ENCODE results near the gene PPIH. TPM values are rescaled to one million over a fixed set of nuclear protein-coding genes. Genes with fewer than 3 reads are reported as not detected.
"Not testable (repeated sequence)": the region's sequence is repeated elsewhere in the genome, so short reads cannot be mapped to it uniquely, and the experiment has no call there.

The PPIH gene
- total RNA-seq, 3 donors from 2014 or later (not counting 1 experiment from before 2014, with no cell fraction given) = 41.2 to 50.3 (median 43.1) TPM

DNA sequence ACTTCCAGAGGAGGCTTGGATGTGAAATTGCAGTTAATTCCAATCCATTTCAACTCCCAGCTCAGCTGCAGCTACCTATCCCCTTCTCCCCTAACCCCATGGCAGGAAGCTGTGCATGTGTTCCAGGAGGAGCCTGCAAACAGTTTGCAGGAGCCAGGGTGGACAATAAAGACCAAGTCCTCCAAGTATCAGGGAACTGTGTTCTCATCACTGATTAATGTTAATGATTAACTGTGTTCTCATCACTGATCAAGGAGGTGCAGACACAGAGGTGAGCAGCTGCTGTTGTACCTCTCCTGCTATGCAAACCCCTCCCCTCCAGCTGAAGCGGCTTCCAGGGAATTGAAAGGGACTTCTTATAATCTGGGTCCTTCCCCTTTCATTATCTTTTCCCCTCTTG lies 62.6 kb downstream of the PPIH start:
- DNase-seq (no peak), ATAC-seq (no peak)
- Histone ChIP-seq H3K9me3 (ENCODE audit: control insufficient read depth, insufficient read depth, low read length) (no peaks in the 10 kb centered on the region), H3K27ac (ENCODE audit: low read length) (no peak overlapping the region), H3K4me3 (ENCODE audit: low read length) (no peak overlapping the region), H3K27me3 (ENCODE audit: control insufficient read depth, insufficient read depth, low read length) (no peaks in the 10 kb centered on the region), H3K36me3 (ENCODE audit: control insufficient read depth, insufficient read depth, low read length) (no peaks in the 10 kb centered on the region), H3K4me1 (ENCODE audit: control insufficient read depth, insufficient read depth, low read length) (no peaks in the 10 kb centered on the region)
- 89% methylated on average over 1 of the region's 1 CpG for WGBS (ENCODE audit: insufficient coverage)
- Mint-ChIP-seq H3K9me3 (no peaks in the 10 kb centered on the region), H3K4me1 (no peaks in the 10 kb centered on the region), H3K27me3 (ENCODE audit: low read depth in 2 of 2) (no peaks in the 10 kb centered on the region), H3K4me3 (no peak overlapping the region), H3K36me3 (no peaks in the 10 kb centered on the region), H3K27ac (no peak overlapping the region)
- intact Hi-C loops (cut with micrococcal nuclease) = no loop called here
- TF ChIP-seq, protein P1, sequence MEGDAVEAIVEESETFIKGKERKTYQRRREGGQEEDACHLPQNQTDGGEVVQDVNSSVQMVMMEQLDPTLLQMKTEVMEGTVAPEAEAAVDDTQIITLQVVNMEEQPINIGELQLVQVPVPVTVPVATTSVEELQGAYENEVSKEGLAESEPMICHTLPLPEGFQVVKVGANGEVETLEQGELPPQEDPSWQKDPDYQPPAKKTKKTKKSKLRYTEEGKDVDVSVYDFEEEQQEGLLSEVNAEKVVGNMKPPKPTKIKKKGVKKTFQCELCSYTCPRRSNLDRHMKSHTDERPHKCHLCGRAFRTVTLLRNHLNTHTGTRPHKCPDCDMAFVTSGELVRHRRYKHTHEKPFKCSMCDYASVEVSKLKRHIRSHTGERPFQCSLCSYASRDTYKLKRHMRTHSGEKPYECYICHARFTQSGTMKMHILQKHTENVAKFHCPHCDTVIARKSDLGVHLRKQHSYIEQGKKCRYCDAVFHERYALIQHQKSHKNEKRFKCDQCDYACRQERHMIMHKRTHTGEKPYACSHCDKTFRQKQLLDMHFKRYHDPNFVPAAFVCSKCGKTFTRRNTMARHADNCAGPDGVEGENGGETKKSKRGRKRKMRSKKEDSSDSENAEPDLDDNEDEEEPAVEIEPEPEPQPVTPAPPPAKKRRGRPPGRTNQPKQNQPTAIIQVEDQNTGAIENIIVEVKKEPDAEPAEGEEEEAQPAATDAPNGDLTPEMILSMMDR (IDR thresholded peaks at IDR 0.05) = no peak

DNA sequence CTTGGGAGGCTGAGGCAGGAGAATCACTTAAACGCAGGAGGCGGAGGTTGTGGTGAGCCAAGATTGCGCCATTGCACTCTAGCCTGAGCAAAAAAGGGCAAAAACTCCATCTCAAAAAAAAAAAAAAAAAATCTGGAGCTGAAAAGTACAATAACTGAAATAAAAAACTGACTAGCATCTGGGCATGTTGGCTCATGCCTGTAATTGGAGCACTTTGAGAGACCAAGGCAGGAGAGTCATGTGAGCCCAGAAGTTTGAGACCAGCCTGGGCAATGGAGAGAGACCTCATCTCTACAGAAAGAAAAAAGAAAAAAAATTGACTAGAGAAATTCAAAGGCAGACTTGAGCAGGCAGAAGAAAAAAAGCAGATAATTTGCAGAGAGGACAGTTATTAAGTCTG lies 63.7 kb downstream of the PPIH start:
- Histone ChIP-seq H3K27ac (ENCODE audit: low read length) (no peak overlapping the region), H3K4me3 (ENCODE audit: low read length) (no peak overlapping the region), H3K4me1 (ENCODE audit: control insufficient read depth, insufficient read depth, low read length) (no peaks in the 10 kb centered on the region), H3K36me3 (ENCODE audit: control insufficient read depth, insufficient read depth, low read length) (no peaks in the 10 kb centered on the region), H3K27me3 (ENCODE audit: control insufficient read depth, insufficient read depth, low read length) (no peaks in the 10 kb centered on the region), H3K9me3 (ENCODE audit: control insufficient read depth, insufficient read depth, low read length) (no peaks in the 10 kb centered on the region)
- 95% methylated on average over 3 of the region's 3 CpGs for WGBS (ENCODE audit: insufficient coverage)
- H3K27ac Mint-ChIP-seq = no peak overlapping the region
- TF ChIP-seq, protein P1 (IDR thresholded peaks at IDR 0.05) = no peak
- intact Hi-C loops (cut with micrococcal nuclease) = no loop called here
- no peaks in the 10 kb centered on the region for H3K9me3 Mint-ChIP-seq
- H3K36me3 Mint-ChIP-seq = no peaks in the 10 kb centered on the region
- no peak overlapping the region for H3K4me3 Mint-ChIP-seq
- no peak for DNase-seq
- no peak for ATAC-seq
- H3K27me3 Mint-ChIP-seq (ENCODE audit: low read depth in 2 of 2) = no peaks in the 10 kb centered on the region
- H3K4me1 Mint-ChIP-seq = no peaks in the 10 kb centered on the region

DNA sequence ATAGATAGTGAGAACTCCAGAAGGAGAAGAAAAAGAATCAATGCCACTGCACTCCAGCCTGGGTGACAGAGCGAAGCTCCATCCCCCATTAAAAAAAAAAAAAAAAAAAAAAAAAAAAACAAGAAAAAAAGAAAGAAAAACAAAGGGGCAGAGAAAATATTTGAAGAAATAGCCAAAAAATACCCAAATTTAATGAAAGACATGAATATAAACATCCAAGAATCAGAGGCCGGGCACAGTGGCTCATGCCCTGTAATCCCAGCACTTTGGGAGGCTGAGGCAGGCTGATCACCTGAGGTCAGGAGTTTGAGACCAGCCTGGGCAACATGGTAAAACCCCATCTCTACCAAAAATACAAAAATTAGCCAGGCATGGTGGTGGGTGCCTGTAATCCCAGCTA lies 64.2 kb downstream of the PPIH start:
- H3K4me3 ChIP-seq (ENCODE audit: low read length); H3K9me3 ChIP-seq (ENCODE audit: control insufficient read depth, insufficient read depth, low read length); H3K36me3 Mint-ChIP-seq; H3K27ac ChIP-seq (ENCODE audit: low read length); H3K27me3 ChIP-seq (ENCODE audit: control insufficient read depth, insufficient read depth, low read length); intact Hi-C loops (cut with micrococcal nuclease); ATAC-seq; H3K27me3 Mint-ChIP-seq (ENCODE audit: low read depth in 2 of 2); DNase-seq; H3K27ac Mint-ChIP-seq; H3K4me3 Mint-ChIP-seq; H3K4me1 Mint-ChIP-seq; H3K9me3 Mint-ChIP-seq; H3K36me3 ChIP-seq (ENCODE audit: control insufficient read depth, insufficient read depth, low read length); H3K4me1 ChIP-seq (ENCODE audit: control insufficient read depth, insufficient read depth, low read length): not testable (repeated sequence)
- 100% methylated on average over 1 of the region's 2 CpGs for WGBS (ENCODE audit: insufficient coverage)

DNA sequence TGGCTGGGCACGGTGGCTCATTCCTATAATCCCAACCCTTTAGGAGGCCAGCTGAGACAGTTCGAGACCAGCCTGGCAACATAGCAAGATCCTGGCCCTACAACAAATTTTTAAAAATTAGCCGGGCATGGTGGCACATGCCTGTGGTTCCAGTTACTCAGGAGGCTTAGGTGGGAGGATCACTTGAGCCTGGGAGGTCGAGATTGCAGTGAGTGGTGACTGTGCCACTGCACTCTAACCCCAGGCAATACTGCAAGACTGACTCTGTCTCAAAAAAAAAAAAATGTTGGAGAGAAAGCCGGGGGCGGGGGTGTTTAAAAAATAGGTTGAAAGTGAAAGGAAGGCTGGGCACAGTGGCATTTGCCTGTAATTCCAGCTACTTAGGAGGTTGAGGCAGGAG lies 65.3 kb downstream of the PPIH start:
- intact Hi-C loops (cut with micrococcal nuclease) = no loop called here
- no peak overlapping the region for H3K27ac ChIP-seq (ENCODE audit: low read length)
- Mint-ChIP-seq H3K27ac (no peak overlapping the region), H3K9me3 (no peaks in the 10 kb centered on the region), H3K4me1 (no peaks in the 10 kb centered on the region), H3K27me3 (ENCODE audit: low read depth in 2 of 2) (no peaks in the 10 kb centered on the region), H3K36me3 (no peaks in the 10 kb centered on the region), H3K4me3 (no peak overlapping the region)
- H3K27me3 ChIP-seq (ENCODE audit: control insufficient read depth, insufficient read depth, low read length) = no peaks in the 10 kb centered on the region
- no peaks in the 10 kb centered on the region for H3K4me1 ChIP-seq (ENCODE audit: control insufficient read depth, insufficient read depth, low read length)
- no peak overlapping the region for H3K4me3 ChIP-seq (ENCODE audit: low read length)
- no peak for DNase-seq
- no peaks in the 10 kb centered on the region for H3K36me3 ChIP-seq (ENCODE audit: control insufficient read depth, insufficient read depth, low read length)
- ATAC-seq = no peak
- TF ChIP-seq, protein P1 (IDR thresholded peaks at IDR 0.05) = no peak
- H3K9me3 ChIP-seq (ENCODE audit: control insufficient read depth, insufficient read depth, low read length) = no peaks in the 10 kb centered on the region
- WGBS (ENCODE audit: insufficient coverage) = 85% methylated on average over 6 of the region's 6 CpGs

DNA sequence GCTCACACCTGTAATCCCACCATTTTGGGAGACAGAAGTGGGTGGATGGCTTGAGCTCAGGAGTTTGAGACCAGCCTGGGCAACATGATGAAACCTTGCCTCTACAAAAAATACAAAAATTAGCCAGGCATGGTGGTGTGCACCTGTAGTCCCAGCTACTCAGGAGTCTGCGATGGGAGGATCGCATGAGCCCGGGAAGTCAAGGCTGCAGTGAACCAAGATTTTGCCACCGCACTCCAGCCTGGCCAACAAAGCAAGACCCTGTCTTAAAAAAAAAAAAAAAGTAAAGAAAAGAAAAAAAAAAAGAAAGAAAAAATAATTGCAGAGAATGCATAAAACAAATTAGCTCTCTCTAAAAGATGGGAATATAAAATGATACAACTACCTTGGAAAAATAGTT lies 67.6 kb downstream of the PPIH start:
- H3K4me3 Mint-ChIP-seq; H3K4me1 ChIP-seq (ENCODE audit: control insufficient read depth, insufficient read depth, low read length); H3K36me3 ChIP-seq (ENCODE audit: control insufficient read depth, insufficient read depth, low read length); DNase-seq; ATAC-seq; H3K9me3 ChIP-seq (ENCODE audit: control insufficient read depth, insufficient read depth, low read length); intact Hi-C loops (cut with micrococcal nuclease); H3K27me3 Mint-ChIP-seq (ENCODE audit: low read depth in 2 of 2); H3K27me3 ChIP-seq (ENCODE audit: control insufficient read depth, insufficient read depth, low read length); H3K36me3 Mint-ChIP-seq; H3K27ac ChIP-seq (ENCODE audit: low read length); H3K4me1 Mint-ChIP-seq; H3K4me3 ChIP-seq (ENCODE audit: low read length); H3K9me3 Mint-ChIP-seq; H3K27ac Mint-ChIP-seq: not testable (repeated sequence)
- WGBS (ENCODE audit: insufficient coverage) = 97% methylated on average over 4 of the region's 4 CpGs

Measured in natural killer cell (primary cell).